RPMI8226 (cell line): Measurements from ENCODE around the gene DIP2C.
"Not testable (repeated sequence)": the region's sequence is repeated elsewhere in the genome, so short reads cannot be mapped to it uniquely, and the experiment has no call there.

Source experiments
- DNase-seq: peaks from one replicate; pipeline ENCODE4 v3.0.0-alpha.2; 2015

DIP2C gene

GRCh38 chr10:476455-476780 lies 213.1 kb downstream of the DIP2C start:
- DNase-seq = no peak

GRCh38 chr10:475709-476454 lies 213.6 kb downstream of the DIP2C start:
- DNase-seq = no peak

- no peak for DNase-seq
These were observed 214.5 kb downstream of the DIP2C start for GRCh38 chr10:474946-475345.

GRCh38 chr10:474406-474805 lies 215.1 kb downstream of the DIP2C start:
- no peak for DNase-seq

- DNase-seq = no peak
These were observed 217.1 kb downstream of the DIP2C start for GRCh38 chr10:472241-472910.

GRCh38 chr10:470339-471003 lies 219.0 kb downstream of the DIP2C start:
- DNase-seq = no peak

- DNase-seq = no peak
These were observed 219.5 kb downstream of the DIP2C start for GRCh38 chr10:469947-470338.

- no peak for DNase-seq
These were observed 229.7 kb downstream of the DIP2C start for GRCh38 chr10:459743-460142.

- no peak for DNase-seq
These were observed 231.0 kb downstream of the DIP2C start for GRCh38 chr10:458421-458851.

GRCh38 chr10:456486-456885 lies 233.0 kb downstream of the DIP2C start:
- DNase-seq = no peak

- no peak for DNase-seq
These were observed 234.6 kb downstream of the DIP2C start for GRCh38 chr10:454860-455259.

GRCh38 chr10:453647-454046 lies 235.8 kb downstream of the DIP2C start:
- no peak for DNase-seq

GRCh38 chr10:452512-453426 lies 236.7 kb downstream of the DIP2C start:
- DNase-seq = no peak

GRCh38 chr10:451856-452255 lies 237.6 kb downstream of the DIP2C start:
- no peak for DNase-seq

GRCh38 chr10:451021-451471 lies 238.4 kb downstream of the DIP2C start:
- DNase-seq = peak; percentile 87

GRCh38 chr10:450463-450862 lies 239.0 kb downstream of the DIP2C start:
- no peak for DNase-seq

- DNase-seq = not testable (repeated sequence)
These were observed 240.1 kb downstream of the DIP2C start for GRCh38 chr10:449331-449730.

GRCh38 chr10:443459-443858 lies 246.0 kb downstream of the DIP2C start:
- DNase-seq = no peak

- DNase-seq = no peak
These were observed 247.3 kb downstream of the DIP2C start for GRCh38 chr10:442209-442608.

GRCh38 chr10:441659-442058 lies 247.8 kb downstream of the DIP2C start:
- DNase-seq = no peak

- DNase-seq = no peak
These were observed 249.3 kb downstream of the DIP2C start for GRCh38 chr10:440127-440526.

- no peak for DNase-seq
These were observed 251.6 kb downstream of the DIP2C start for GRCh38 chr10:437698-438490.
